HG03520 (cell line): Measurements from ENCODE around the gene TRA2B.
"Not testable (repeated sequence)": the region's sequence is repeated elsewhere in the genome, so short reads cannot be mapped to it uniquely, and the experiment has no call there.

Experiments
- ATAC-seq: cut with Tn5 transposase; IDR thresholded peaks from one replicate; pipeline ENCODE4 v1.9.1; 2021; ENCODE audit warnings: mild to moderate bottlenecking, moderate library complexity; ENCODE audit not compliant: unreplicated experiment

The TRA2B gene

DNA sequence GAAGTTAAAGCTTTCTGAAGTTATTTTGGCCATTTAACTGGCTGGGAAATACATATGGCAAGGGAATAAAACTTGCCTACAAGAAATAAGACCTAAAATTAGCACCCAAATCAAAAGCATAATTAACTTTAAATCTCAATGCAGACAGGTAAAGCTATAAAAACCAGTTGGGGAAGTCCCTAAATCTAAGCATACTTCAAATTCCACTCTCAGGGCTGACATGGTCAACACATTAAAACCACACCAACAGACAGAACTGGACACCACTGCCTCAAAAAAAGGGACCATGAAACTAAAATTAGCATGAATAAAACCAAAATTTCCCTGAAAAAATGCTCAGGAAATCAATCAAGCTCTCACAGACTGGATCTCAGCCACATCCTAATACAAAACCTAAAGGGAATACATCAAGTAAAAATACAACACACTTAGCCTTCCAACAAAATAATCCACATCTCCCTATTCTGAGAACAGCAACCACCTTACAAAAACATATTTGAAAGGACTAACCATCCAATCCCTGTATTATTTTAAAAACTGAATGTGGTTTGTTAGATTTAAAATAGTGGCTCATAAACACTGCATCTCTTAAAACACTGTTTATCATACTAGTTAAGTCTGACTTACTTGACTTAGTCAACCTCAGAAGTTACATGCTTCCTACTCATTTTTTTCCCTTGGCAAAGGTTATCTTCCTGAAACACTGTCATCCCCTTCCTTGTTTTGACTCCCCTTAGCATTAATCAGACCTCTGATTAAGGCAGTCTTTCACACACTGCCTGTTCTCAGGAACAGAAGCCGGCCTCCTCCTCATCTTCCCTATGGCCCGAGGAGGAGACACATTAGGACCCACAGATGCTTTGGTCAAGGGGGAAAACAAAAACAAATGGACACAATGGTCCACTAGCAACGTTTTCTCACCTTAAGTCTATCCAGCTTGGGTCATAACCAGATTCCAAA, 8.3 kb downstream of the TRA2B start:
- no peak for ATAC-seq

- ATAC-seq = no peak
These were observed 9.3 kb downstream of the TRA2B start for GRCh38 chr3:185928496-185928895.

- ATAC-seq = no peak
These were observed 10.2 kb downstream of the TRA2B start for GRCh38 chr3:185927501-185928200.

DNA sequence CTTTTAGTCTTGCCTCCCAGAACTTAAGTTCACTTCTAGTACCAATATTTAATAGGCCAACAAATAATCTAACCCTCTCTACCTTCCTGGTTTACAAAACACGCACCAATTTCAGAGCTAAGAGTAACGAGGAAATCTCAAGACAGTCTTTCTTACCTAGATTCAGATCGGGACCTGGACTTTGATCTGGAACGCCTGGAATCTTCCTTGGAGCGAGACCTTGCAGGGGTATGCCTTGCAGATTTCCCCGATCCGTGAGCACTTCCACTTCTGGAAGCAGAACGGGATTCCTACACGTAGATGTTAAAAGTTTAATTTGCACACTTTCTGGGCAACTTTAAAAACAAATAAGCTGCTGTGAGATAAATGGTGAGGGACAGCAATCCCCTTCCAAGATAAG, 11.4 kb downstream of the TRA2B start:
- ATAC-seq = no peak

DNA sequence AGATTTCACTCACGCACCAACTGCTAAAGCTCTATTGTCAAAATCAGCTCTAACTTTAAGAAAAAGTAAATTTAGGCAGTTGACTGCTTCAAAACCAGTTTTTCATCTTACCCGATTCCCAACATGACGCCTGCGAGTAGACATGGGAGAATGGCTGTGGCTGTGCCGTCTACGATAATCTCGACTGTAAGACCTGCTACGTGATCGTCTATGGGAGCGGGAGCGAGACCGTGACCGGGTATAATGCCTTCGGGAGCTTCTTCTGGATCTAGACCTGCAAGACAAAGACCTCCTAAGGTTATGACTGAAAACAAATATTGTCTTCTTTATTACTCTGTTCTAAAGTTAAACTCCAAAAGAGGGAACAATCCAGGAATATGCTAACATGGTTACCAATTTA, 12.5 kb downstream of the TRA2B start:
- no peak for ATAC-seq

- no peak for ATAC-seq
These were observed 13.4 kb downstream of the TRA2B start for GRCh38 chr3:185924375-185924774.

GRCh38 chr3:185920184-185920583, 17.6 kb downstream of the TRA2B start:
- no peak for ATAC-seq

DNA sequence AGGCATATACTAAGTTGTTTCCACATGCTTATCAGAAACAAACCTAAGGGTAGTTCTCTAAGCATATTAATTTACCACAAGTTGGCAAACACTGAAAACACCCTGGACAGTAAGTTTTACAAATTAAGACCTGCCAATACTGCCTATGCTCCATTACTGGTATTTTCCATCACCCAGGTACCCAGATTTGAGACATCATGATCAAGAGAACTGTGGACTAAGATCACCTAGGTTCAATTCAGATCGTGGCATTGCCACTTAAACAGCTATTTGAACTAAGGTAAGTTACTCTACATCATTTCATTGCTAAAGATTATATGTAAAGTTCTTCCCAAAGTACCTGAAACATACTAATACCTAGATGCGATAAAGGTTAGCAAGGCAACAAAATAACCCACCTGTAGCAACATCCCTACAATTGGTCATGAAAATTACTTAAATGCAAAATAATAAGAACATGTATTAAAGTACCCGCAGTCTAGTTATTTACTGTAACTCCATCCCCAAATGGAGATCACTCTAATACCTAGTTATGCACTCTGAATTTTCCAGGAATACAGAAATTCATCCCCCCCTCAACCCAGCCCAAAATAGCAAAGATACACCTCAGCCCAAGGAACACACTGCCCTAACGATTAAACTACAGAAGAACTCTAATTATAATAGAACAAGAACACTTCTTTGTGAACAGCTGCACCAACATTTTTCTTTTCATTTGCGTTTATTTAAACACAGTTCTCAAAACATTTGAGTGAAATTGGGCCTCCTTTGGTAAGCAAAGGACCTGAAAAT, 21.6 kb downstream of the TRA2B start:
- ATAC-seq = no peak

- no peak for ATAC-seq
These were observed 22.2 kb downstream of the TRA2B start for GRCh38 chr3:185915642-185916041.

DNA sequence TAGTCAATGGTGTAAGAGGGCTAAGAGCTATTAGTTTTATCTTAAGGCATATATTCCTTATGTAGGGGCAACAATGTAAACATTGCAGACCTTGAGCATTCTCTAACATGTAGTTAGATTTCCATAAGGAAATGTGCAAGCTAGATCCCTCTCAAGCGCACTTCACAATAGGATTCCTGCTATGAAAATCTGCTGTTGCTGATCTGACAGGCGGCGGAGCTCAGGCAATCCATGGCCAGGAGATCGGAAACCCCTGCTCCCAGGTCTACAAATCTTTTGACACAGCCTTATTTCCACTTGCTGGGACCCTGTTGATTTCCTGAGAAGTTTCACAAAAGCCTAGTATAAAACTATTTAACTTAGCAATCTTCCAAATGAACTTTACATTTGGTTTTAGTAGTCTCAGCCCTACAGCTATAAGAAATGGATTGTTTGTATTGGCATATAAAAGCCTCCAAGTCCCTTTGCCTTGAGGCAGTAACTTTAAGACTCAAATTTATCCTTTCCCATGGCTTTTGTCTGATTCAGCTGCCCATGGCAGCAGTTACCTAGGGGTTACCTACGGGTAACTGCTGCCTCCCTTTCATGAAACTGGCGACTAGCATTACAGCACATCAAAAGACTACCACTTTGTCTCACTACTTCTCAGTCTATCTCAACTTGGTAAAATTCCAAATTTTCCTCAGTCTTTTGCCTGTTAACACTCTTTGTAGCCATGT, 22.7 kb downstream of the TRA2B start:
- ATAC-seq = no peak

GRCh38 chr3:185912929-185913901, 24.6 kb downstream of the TRA2B start:
- ATAC-seq = no peak

DNA sequence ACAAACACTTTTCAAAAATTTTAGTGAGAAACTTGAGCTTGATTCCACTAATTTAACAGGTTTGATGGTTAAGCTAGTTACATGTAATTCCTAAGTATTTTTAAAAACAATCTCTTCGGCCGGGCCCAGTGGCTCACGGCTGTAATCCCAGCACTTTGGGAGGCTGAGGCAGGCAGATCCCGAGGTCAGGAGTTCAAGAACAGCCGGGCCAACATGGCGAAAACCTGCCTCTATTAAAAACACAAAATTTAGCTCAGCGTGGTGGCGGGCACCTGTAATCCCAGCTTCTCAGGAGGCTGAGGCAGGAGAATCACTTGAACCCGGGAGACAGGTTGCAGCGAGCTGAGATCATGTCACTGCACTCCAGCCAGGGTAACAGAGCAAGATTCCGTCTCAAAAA, 25.3 kb downstream of the TRA2B start:
- ATAC-seq = no peak

GRCh38 chr3:185911076-185911448, 26.8 kb downstream of the TRA2B start:
- not testable (repeated sequence) for ATAC-seq

DNA sequence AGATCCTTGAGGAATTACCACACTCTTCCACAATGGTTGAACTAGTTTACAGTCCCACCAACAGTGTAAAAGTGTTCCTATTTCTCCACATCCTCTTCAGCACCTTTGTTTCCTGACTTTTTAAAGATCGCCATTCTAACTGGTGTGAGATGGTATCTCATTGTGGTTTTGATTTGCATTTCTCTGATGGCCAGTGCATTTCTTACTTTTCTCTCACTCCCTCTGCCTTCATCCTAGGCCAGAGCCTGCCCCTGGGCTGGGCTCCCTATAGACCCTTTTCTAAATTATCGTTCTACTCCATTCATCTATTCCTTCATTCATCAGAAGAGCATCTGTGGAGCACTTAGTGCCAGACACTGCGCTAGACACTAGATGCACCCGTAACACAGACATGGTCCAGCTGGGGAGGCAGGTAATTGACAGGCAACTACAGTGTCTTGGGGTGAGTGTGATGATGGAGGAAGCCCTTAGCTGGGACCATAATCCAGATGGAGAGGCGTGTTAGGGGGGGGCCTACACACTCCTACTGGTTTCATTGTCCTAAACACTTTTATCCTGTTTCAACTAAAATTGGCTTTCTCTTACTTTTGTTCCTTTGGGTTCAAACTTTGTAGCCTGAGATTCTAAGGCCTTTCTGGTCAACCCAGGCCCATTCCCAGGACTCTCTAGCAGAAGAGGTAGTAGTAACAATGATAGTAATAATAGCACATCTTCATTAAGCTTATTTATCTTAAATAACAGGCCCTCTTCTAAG, 27.3 kb downstream of the TRA2B start:
- not testable (repeated sequence) for ATAC-seq

- not testable (repeated sequence) for ATAC-seq
These were observed 27.9 kb downstream of the TRA2B start for GRCh38 chr3:185909913-185910312.

GRCh38 chr3:185900228-185900627, 37.6 kb downstream of the TRA2B start:
- no peak for ATAC-seq

GRCh38 chr3:185896636-185897035, 41.2 kb downstream of the TRA2B start:
- ATAC-seq = no peak

DNA sequence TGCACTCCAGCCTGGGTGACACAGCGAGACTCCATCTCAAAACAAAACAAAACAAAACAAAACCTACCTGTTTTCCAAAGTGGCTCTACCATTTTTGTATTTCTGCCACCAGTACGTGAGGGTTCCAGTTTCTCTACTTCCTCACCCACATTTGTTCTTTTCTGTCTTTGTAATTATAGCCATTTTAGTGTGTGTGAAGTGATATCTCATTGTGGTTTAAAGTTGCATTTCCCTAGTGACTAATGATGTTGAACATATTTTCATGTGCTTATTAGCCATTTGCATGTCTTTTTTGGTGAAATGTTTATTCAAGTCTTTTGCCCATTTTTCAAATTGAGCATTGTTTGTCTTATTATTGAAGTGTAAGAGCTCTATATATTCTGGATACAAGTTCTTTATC, 50.7 kb downstream of the TRA2B start:
- ATAC-seq = no peak

DNA sequence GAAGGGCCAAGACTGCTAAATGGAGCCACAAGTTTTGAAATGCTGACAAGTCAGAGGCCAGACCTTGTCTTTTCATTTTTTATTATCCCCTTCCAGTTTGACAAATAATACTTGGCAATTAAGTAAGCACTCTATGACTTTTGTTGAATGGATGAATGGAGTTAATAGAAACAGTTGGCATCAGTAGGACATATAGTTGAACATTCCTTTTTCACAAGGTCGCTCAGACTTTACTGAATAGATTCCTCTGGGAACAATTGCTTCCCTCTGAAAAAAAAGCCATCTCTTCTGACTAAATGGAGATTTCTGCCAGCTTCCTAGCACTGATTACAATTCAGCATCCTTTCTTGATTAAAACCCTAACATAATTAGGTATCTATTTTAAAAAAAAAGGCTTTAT, 53.2 kb downstream of the TRA2B start:
- ATAC-seq = no peak
